ENCODE data around the gene ELK3. TPM values are rescaled to one million over a fixed set of nuclear protein-coding genes. Genes with fewer than 3 reads are reported as not detected.
A peak's percentile ranks its signal among the peaks of the same experiment; 100 is the strongest.

ELK3 gene
- total RNA-seq, 4 donors from 2014 or later = 10.1 to 25.3 (median 23.4) TPM

DNA sequence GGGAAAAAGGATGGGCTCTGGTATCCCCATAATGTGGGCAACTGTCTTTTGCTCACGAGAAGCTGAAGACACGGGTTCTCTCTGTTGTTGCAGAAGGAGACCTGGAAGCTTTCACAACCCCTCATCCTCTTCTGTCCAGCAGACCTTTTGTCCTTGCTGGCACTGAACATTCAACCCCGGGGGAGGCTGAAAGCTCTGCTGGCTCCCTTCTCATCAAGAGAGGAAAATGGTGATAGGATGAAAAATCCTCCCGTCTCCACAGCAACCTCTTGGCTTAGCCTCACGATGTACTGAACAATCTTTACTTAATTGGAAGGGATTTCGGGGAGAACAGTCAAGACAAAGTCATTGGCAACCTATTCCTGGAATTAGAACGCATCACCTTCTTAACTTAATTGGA lies 39.0 kb downstream of the ELK3 start:
- 17 to 50% methylated on average over 1 to 7 of the region's 7 CpGs for WGBS, 2 donors (ENCODE audit: low coverage in 1 of 2)
- H3K27me3 ChIP-seq = no peaks in the 10 kb centered on the region
- peaks cover 30 to 87% (median 45%) of the 10 kb centered on the region in 3 donors for H3K4me1 ChIP-seq
- no peaks in the 10 kb centered on the region for H3K9me3 ChIP-seq
- no peaks in the 10 kb centered on the region for H3K36me3 ChIP-seq
- ATAC-seq = peak; percentile 38
- H3K4me3 ChIP-seq = no peak overlapping the region
- TF ChIP-seq POLR2A (IDR thresholded peaks at IDR 0.05) (no peak), POLR2AphosphoS5 (IDR thresholded peaks at IDR 0.05) (peak; percentile 69)
- peak overlapping the region; percentile 94 to 99 (median 94) for H3K27ac ChIP-seq

DNA sequence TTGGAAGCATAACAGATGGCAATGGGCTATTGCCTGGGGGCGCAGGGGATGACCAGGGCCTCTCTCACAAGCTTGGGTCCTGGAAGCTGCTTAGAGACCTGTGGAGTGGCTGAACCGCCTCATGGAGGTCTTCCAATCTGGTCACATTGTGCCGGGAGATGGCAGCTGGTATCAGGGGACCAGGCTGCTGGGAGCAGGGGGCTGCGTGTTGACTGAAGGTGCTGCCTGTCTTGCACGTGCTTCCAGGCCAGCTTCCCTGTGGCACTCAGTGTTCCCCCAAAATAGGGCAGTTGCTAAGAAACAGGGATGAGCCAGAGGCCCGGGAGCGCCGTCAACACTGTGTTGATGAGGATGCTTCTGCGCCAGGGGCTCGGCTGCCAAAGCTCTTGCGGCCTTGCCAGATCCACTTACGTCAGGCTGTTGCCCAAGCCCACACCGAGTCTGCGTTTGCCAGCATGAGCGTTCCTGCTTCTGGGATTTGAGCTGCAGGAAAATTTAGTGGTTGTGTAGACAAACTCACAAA lies 39.8 kb downstream of the ELK3 start:
- TF ChIP-seq, protein P1, sequence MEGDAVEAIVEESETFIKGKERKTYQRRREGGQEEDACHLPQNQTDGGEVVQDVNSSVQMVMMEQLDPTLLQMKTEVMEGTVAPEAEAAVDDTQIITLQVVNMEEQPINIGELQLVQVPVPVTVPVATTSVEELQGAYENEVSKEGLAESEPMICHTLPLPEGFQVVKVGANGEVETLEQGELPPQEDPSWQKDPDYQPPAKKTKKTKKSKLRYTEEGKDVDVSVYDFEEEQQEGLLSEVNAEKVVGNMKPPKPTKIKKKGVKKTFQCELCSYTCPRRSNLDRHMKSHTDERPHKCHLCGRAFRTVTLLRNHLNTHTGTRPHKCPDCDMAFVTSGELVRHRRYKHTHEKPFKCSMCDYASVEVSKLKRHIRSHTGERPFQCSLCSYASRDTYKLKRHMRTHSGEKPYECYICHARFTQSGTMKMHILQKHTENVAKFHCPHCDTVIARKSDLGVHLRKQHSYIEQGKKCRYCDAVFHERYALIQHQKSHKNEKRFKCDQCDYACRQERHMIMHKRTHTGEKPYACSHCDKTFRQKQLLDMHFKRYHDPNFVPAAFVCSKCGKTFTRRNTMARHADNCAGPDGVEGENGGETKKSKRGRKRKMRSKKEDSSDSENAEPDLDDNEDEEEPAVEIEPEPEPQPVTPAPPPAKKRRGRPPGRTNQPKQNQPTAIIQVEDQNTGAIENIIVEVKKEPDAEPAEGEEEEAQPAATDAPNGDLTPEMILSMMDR (IDR thresholded peaks at IDR 0.05) = peak in 1 of 4 experiments; percentile 13
- no peak for TF ChIP-seq POLR2A (IDR thresholded peaks at IDR 0.05)
- TF ChIP-seq EP300 (IDR thresholded peaks at IDR 0.05) = peak; percentile 86
- peak; percentile 96 for TF ChIP-seq POLR2AphosphoS5 (IDR thresholded peaks at IDR 0.05)
- H3K4me1 ChIP-seq = peaks cover 38 to 95% (median 54%) of the 10 kb centered on the region in 3 donors

DNA sequence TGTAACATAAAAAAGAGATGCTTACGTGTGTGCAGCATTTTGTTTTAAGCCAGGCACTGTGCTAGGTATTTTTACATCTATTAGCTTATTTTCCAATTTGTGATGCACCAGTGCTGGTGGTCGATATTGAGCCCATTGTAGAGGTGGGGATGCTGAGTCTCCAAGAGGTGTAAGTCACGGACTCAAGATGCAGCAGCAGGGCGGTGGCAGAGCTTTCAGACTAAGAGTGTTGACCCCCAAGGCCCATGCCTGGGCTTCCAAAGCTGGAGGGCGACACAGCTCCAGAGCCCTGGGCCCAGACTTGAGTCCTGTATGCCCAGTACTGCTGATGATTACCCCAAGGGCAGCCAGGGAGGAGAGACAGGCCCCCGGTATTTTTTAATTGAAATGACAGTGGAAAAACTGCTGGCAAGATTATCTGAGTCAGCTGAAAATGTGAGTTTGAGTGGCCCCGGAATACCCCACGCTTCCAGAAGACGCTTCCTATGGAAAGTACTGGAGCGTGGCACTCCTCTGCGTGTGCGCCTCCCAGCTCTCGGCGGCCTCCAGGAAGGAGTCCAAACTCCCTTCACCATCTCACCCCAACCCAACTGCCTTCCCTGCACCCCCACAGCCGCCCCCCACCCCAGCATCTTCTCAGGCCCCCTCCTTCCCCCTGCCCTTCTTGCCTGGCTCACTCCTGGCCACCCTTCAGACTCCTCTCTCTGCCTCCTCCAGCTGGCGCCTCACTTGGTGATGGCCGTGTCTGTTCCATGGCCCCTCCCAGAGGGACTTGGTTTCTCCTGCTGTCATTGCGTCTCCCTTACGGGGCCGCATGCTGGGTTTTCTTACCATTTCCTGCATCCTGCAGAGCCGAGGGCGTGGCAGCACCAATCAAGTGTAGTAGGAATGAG lies 40.7 kb downstream of the ELK3 start:
- 30 to 34% methylated on average over 4 of the region's 22 CpGs for WGBS, 2 donors (ENCODE audit: low coverage in 1 of 2)
- peak overlapping the region; percentile 81 to 95 (median 94) for H3K27ac ChIP-seq
- no peaks in the 10 kb centered on the region for H3K27me3 ChIP-seq
- TF ChIP-seq, protein P1 (IDR thresholded peaks at IDR 0.05) = no peak
- TF ChIP-seq POLR2A (IDR thresholded peaks at IDR 0.05) (no peak), POLR2AphosphoS5 (IDR thresholded peaks at IDR 0.05) (no peak), EP300 (IDR thresholded peaks at IDR 0.05) (no peak)
- no peak for ATAC-seq
- H3K4me1 ChIP-seq = peaks cover 38 to 99% (median 62%) of the 10 kb centered on the region in 3 donors
- H3K36me3 ChIP-seq = no peaks in the 10 kb centered on the region
- H3K4me3 ChIP-seq = no peak overlapping the region
- H3K9me3 ChIP-seq = no peaks in the 10 kb centered on the region

More for the DNA sequence above, 39.8 kb downstream of the ELK3 start:
- no peaks in the 10 kb centered on the region for H3K9me3 ChIP-seq
- 0% methylated on average over 3 to 4 of the region's 15 CpGs for WGBS, 2 donors (ENCODE audit: low coverage in 1 of 2)
- peak; percentile 88 for ATAC-seq
- no peaks in the 10 kb centered on the region for H3K27me3 ChIP-seq
- H3K27ac ChIP-seq = peak overlapping the region; percentile 94 to 99 (median 94)
- no peaks in the 10 kb centered on the region for H3K36me3 ChIP-seq
- H3K4me3 ChIP-seq = no peak overlapping the region

DNA sequence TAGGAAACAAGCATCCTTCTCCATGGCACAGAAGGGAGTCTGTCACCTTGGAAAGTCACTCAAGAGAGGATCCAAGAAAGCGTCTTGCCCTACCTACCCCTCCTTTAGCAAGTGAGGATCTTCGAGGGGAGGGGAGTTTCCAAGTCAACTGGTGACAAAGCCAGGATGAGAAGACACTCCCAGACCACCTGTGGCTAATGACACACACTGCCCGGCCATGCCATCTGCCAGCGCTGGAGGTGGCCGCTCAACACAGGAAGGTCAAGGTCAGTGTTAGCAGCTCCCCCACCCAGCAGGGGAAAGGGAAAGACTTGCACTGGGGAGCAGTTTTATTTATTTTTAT lies 41.3 kb downstream of the ELK3 start:
- TF ChIP-seq, protein P1 (IDR thresholded peaks at IDR 0.05) = no peak
- TF ChIP-seq EP300 (IDR thresholded peaks at IDR 0.05) = no peak
- TF ChIP-seq POLR2A (IDR thresholded peaks at IDR 0.05) = no peak
- peak; percentile 8 for TF ChIP-seq POLR2AphosphoS5 (IDR thresholded peaks at IDR 0.05)
- H3K9me3 ChIP-seq = no peaks in the 10 kb centered on the region
- no peak for ATAC-seq
- H3K36me3 ChIP-seq = no peaks in the 10 kb centered on the region
- H3K4me3 ChIP-seq = no peak overlapping the region
- H3K4me1 ChIP-seq = peaks cover 43 to 99% (median 68%) of the 10 kb centered on the region in 3 donors
- 33 to 73% methylated on average over 1 to 3 of the region's 5 CpGs for WGBS, 2 donors (ENCODE audit: low coverage in 1 of 2)
- no peaks in the 10 kb centered on the region for H3K27me3 ChIP-seq
- H3K27ac ChIP-seq = peak overlapping the region; percentile 81 to 95 (median 94)

DNA sequence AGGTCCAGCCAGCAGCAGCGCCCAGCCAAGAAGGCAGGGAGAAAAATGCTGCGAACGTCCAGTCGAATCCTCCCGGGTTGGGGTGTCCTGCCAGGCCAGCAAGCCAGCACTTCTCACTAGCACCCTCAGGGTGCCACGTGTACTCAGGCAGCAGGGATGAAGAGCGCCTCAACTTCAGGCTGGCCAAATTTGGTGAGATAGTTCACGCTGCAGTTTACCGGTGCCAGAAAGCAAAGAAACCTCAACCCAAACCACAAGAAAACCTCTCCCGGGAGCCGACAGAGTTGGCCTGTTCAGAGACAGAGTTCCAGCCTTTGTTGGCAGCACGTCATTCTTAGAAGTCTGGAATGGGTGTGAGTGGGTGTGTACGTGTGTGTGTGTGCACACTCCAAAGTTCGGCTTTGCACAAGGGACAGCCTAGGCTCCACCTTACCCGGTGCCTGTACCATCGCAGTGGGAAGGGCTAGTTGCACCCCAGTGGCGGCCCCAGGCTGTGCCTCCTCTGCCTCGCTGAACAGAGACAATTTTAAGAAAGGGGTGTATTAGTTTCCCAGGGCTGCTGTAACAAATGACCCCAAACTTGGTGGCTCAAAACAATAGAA lies 42.1 kb downstream of the ELK3 start:
- WGBS, 2 donors (ENCODE audit: low coverage in 1 of 2) = 14% methylated on average over 6 of the region's 18 CpGs; no CpG with 5 or more reads in 1 of the 2 donors
- no peaks in the 10 kb centered on the region for H3K9me3 ChIP-seq
- H3K27ac ChIP-seq = peak overlapping the region; percentile 81 to 95 (median 94)
- peak; percentile 16 for ATAC-seq
- H3K36me3 ChIP-seq = no peaks in the 10 kb centered on the region
- H3K27me3 ChIP-seq = no peaks in the 10 kb centered on the region
- TF ChIP-seq POLR2A (IDR thresholded peaks at IDR 0.05) = no peak
- TF ChIP-seq EP300 (IDR thresholded peaks at IDR 0.05) = no peak
- peak; percentile 38 for TF ChIP-seq POLR2AphosphoS5 (IDR thresholded peaks at IDR 0.05)
- TF ChIP-seq, protein P1 (IDR thresholded peaks at IDR 0.05) = peak in 1 of 4 experiments; percentile 4
- peaks cover 49 to 99% (median 75%) of the 10 kb centered on the region in 3 donors for H3K4me1 ChIP-seq
- H3K4me3 ChIP-seq = no peak overlapping the region
